ENCODE results near the gene SMC1A.

SMC1A gene

DNA sequence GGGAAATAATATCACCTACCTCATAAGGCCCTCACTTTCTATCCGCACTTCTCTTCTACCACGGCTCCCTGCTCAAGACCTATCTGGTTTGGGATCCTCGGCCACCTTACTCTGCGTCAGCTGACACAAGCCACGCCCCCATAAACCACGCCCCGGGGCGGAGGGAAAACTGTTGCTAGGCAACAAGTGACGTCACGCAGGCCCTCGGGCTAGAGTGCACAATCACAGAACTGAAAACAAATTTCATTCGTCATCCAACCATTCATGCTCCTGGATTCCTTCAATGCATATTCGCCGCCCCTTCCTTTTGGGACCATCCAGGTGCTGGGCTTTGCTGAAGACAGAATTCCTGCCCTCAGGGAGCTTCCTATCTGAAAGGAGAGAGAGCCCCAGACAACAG is 66.3 kb downstream of the SMC1A start:
- TF ChIP-seq, protein P1, sequence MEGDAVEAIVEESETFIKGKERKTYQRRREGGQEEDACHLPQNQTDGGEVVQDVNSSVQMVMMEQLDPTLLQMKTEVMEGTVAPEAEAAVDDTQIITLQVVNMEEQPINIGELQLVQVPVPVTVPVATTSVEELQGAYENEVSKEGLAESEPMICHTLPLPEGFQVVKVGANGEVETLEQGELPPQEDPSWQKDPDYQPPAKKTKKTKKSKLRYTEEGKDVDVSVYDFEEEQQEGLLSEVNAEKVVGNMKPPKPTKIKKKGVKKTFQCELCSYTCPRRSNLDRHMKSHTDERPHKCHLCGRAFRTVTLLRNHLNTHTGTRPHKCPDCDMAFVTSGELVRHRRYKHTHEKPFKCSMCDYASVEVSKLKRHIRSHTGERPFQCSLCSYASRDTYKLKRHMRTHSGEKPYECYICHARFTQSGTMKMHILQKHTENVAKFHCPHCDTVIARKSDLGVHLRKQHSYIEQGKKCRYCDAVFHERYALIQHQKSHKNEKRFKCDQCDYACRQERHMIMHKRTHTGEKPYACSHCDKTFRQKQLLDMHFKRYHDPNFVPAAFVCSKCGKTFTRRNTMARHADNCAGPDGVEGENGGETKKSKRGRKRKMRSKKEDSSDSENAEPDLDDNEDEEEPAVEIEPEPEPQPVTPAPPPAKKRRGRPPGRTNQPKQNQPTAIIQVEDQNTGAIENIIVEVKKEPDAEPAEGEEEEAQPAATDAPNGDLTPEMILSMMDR (IDR thresholded peaks at IDR 0.05), result no peak

DNA sequence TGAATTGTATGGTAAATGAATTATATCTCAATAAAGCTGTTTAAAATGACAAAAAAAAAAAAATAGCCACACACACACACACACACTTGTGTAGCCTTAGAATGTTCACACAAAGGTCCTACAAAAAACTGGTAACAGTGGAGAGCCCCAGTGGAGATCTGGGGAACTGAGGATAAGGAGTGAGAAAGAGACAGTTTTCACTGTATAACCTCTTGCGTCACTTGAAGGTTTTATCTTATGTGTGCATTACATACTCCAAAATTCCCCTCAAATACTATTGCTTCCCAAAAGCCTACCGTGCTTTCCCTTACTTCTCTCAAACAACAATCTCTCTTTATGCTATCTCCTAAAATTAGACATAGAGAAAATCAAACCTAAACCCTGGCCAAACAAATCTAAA is 67.8 kb downstream of the SMC1A start:
- TF ChIP-seq, protein P1 (IDR thresholded peaks at IDR 0.05), result no peak

DNA sequence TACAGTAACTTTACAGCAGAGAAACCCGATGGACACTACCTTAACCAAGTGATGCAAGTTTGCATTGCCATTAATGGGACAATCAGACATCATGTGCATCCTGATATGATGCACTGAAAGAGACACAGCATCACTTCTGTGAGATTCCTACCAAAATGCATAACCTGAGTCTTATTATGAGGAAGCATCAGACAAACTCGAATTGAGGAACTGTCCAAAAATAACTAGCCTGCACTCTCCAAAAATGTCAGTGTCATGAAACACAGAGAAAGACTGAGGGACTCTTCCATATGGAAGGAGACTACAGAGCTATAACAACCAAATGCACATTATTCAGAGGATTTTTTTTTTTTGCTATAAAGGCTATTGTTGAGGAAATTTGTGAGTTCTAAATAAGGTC is 74.5 kb downstream of the SMC1A start:
- TF ChIP-seq, protein P1 (IDR thresholded peaks at IDR 0.05), result no peak

DNA sequence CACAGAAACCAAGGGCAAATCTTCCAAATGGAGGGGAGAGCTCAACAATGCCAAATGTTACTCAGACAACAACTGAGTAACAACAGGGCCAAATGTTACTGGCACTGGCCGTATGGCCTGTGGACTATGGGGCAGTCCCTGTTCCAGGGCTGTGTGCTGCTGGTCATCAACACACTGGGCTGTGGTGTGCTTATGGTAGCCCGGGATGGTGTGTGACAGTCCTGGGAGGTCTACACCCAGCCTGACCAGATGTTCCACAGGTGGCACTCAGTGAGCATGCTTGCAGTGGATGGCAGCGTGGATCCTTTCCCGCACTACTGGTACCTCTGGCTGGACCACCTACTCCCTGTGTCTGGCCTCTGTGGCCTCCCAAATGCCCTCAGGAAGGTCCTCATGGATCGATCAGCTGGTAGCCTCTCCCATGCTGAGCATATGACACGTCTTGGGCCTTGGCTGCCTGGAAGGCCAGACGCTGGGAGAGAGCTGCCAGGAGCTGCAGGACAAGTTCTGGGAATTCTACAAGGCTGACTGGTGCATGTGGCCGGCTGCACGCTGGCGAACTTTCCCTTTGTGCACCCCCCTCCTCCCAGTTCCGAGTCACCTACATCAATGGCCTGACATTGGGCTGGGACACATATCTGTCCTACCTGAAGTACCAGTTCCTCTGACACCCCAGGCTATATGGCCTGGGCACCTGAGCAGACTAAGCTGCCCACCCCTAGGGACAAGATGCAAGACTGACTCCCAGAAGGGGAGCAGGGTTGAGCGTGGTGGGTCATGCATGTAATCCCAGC is 81.4 kb downstream of the SMC1A start:
- TF ChIP-seq, protein P1 (IDR thresholded peaks at IDR 0.05), result no peak

DNA sequence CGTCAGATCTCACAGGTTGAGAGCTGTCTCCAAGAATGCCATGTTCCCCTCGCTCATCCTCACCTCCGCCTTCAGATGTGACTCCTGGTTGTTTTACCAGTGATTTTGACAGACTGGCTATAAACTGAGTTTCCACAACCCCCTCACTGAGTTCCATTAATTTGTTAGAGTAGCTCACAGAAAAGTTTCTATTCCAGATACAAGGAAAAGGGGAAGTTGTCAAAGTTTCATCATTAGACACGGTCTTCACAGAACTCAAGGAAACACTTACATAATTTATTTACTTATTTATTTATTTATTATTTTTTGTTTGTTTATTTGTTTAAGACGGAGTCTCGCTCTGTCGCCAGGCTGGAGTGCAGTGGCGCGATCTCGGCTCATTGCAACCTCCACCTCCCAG is 85.4 kb downstream of the SMC1A start:
- TF ChIP-seq, protein P1 (IDR thresholded peaks at IDR 0.05), result no peak

DNA sequence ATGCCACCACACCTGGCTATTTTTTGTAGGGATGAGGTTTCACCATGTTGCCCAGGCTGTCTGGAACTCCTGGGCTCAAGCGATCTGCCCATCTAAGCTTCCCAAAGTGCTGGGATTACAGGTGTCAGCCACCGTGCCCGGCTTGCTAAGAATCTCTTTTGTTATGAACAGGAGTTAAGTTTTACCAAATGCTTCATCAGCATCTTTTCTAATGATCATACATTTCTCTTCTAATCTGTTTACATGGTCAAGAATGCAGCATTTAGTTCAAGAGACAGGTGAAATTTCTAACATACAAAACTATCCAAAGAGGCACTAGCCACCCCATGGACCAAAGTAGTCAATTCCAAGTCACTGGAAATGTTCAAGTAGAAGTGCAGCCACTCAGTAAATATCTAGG is 88.6 kb downstream of the SMC1A start:
- TF ChIP-seq, protein P1 (IDR thresholded peaks at IDR 0.05), result no peak

DNA sequence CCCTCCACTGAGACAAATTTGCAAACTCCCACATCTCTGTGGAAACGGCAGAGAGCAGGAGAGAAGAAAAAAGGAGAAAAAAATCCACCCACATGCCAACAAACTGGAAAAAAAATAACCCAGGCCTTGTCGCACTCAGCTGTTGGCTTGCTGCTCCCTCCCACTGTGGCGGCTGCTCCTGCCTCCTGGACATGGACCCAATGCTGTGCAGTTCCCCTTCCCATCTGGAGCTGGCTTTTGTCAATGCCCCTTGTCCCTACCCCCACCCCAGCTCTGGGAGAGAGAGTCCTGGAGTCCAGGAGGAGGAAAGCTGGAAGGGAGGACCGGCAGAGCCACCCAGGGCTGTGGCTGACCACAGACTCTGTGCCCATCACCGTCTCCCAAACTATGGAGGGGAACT is 90.2 kb downstream of the SMC1A start:
- TF ChIP-seq, protein P1 (IDR thresholded peaks at IDR 0.05), result no peak

DNA sequence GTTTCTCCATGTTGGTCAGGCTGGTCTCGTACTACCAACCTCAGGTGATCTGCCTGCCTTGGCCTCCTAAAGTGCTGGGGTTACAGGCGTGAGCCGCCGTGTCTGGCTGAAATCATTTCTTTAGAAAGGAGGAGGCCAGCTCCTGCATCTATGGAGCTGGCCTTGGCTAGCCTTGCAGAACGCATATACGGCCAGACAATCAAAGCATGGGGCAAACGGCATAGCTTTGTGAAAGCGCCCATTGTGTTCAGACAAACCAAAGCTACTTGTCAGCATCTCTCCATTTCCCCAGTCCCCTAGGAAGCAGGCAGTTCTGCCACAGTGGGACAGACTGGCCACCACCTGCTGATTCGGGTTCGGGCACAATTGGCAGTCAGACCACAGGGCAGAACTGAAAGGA is 92.1 kb downstream of the SMC1A start:
- TF ChIP-seq, protein P1 (IDR thresholded peaks at IDR 0.05), result no peak
